Nephron progenitor cell (in vitro differentiated cells): ENCODE data around the gene COL25A1.
A peak's percentile ranks its signal among the peaks of the same experiment; 100 is the strongest.

Experiments used
- DNase-seq: peaks from one replicate; pipeline ENCODE4 v3.0.0; 2021
- H3K27ac Mint-ChIP-seq: 2 replicates; pipeline ENCODE4 v1.8.0; 2021; ENCODE audit warnings: mild to moderate bottlenecking, moderate library complexity, mixed read lengths
- H3K27me3 Mint-ChIP-seq: 2 replicates; pipeline ENCODE4 v1.8.0; 2021; ENCODE audit warnings: mild to moderate bottlenecking, low read depth, mixed read lengths; ENCODE audit not compliant: poor library complexity
- H3K36me3 Mint-ChIP-seq: 2 replicates; pipeline ENCODE4 v1.8.0; 2021; ENCODE audit warnings: low read depth, mixed read lengths
- H3K4me1 Mint-ChIP-seq: 2 replicates; pipeline ENCODE4 v1.8.0; 2021; ENCODE audit warnings: mixed read lengths
- H3K4me3 Mint-ChIP-seq: 2 replicates; pipeline ENCODE4 v1.8.0; 2021; ENCODE audit warnings: mild to moderate bottlenecking, moderate library complexity, mixed read lengths
- H3K9me3 Mint-ChIP-seq: 2 replicates; pipeline ENCODE4 v1.8.0; 2021; ENCODE audit warnings: mild to moderate bottlenecking, moderate library complexity, mixed read lengths
- TF ChIP-seq, protein P1 (sequence below): fragments of 200-600 bp; sonication (generic); IDR thresholded peaks from 2 replicates; pipeline ENCODE4 v1.5.0; 2021; ENCODE audit warnings: antibody characterized with exemption

Gene COL25A1

DNA sequence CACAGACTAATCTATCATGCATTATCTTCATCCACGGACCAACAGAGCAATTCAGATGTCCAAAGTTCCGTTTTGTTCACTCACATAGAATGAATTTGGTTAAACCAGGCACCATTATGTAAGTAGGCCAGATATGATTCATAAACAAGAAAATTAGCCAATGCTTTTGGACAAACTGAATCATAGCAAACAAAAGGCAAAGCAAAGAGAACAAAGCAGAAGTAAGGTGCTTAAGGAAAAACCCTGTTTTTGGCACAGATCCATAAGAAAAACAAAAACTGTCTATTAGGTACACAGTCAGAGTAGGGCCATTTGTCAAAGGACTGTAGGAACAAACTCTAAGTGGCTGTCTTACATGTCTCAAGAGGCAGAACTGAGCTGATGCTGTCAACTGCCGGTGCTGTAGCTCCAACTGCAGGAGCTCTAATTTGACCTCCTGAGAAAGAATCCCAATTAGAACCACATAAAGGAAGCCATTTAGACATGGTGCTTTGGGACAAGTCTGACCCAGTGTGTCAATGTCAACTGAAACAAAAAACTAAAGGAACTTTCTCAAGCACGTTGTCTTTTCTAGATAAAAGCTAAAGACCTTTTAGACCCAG, 146.7 kb downstream of the COL25A1 start:
- Mint-ChIP-seq H3K27me3 (no peaks in the 10 kb centered on the region), H3K4me1 (peaks cover 49% of the 10 kb centered on the region), H3K9me3 (no peaks in the 10 kb centered on the region), H3K4me3 (no peak overlapping the region), H3K27ac (peak overlapping the region; percentile 74), H3K36me3 (no peaks in the 10 kb centered on the region)
- no peak for DNase-seq
- TF ChIP-seq, protein P1, sequence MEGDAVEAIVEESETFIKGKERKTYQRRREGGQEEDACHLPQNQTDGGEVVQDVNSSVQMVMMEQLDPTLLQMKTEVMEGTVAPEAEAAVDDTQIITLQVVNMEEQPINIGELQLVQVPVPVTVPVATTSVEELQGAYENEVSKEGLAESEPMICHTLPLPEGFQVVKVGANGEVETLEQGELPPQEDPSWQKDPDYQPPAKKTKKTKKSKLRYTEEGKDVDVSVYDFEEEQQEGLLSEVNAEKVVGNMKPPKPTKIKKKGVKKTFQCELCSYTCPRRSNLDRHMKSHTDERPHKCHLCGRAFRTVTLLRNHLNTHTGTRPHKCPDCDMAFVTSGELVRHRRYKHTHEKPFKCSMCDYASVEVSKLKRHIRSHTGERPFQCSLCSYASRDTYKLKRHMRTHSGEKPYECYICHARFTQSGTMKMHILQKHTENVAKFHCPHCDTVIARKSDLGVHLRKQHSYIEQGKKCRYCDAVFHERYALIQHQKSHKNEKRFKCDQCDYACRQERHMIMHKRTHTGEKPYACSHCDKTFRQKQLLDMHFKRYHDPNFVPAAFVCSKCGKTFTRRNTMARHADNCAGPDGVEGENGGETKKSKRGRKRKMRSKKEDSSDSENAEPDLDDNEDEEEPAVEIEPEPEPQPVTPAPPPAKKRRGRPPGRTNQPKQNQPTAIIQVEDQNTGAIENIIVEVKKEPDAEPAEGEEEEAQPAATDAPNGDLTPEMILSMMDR: no peak

DNA sequence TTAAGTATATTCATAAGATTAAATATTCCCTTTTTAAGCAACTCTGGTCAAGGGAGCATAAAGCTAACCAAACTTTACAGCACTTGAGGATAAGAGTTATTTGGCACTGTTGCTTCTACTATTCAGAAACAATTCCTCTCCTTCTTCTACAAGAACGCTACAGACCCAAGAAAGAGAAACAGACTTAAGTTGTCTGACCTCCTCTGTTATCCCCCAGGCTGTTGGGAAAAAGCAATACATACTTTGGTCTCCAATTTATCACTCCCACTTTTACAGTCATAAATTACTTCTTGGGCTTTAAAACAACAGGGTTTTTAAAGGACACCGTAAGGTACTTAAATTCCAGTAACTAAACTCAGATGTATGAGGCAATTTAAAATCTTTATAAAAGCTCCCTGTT, 147.4 kb downstream of the COL25A1 start:
- no peak for DNase-seq
- Mint-ChIP-seq H3K36me3 (no peaks in the 10 kb centered on the region), H3K27ac (peak overlapping the region; percentile 74), H3K27me3 (no peaks in the 10 kb centered on the region), H3K4me1 (peaks cover 45% of the 10 kb centered on the region), H3K4me3 (no peak overlapping the region), H3K9me3 (no peaks in the 10 kb centered on the region)
- TF ChIP-seq, protein P1: no peak

DNA sequence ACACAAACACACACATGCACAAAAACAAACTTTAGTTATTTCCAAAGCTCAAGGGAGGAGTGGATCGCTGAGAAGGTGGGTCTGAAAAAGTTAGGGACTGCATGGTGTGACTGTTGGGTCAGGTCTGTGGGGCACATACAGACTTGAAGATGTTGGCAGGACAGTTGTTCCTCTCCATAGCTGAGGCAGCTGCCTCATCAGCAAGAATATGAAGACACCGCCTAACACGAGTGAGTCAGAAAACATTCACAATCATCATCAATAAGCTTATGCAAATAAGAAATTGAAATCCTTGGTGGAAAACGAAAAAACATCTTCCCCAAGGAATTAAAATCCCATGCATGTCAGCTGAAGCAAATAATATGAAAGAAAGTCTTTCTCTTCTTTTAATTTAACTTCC, 148.0 kb downstream of the COL25A1 start:
- no peaks in the 10 kb centered on the region for H3K27me3 Mint-ChIP-seq
- H3K9me3 Mint-ChIP-seq: no peaks in the 10 kb centered on the region
- no peaks in the 10 kb centered on the region for H3K36me3 Mint-ChIP-seq
- TF ChIP-seq, protein P1: no peak
- DNase-seq: no peak
- H3K27ac Mint-ChIP-seq: peak overlapping the region; percentile 79
- peaks cover 44% of the 10 kb centered on the region for H3K4me1 Mint-ChIP-seq
- H3K4me3 Mint-ChIP-seq: no peak overlapping the region

DNA sequence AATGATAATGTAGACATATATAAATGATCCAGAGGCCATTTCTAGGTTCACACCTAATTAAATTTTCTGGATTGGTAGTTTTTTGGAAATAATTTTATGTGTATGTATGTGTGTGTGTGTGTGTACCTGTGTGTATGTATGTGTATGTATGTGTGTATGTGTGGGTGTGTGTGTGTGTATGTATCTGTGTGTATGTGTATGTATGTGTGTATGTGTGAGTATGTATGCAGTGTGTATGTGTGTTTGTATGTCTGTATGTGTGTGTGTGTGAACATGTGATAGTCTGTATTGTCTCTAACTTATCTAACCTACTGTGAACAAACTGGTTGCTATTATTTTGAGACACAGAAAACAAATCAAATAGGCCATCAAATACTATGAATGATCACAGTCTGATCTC, 152.6 kb downstream of the COL25A1 start:
- Mint-ChIP-seq H3K27ac (no peak overlapping the region), H3K27me3 (no peaks in the 10 kb centered on the region), H3K4me3 (no peak overlapping the region), H3K9me3 (no peaks in the 10 kb centered on the region), H3K36me3 (no peaks in the 10 kb centered on the region), H3K4me1 (peaks cover 39% of the 10 kb centered on the region)
- TF ChIP-seq, protein P1: no peak
- DNase-seq: no peak

DNA sequence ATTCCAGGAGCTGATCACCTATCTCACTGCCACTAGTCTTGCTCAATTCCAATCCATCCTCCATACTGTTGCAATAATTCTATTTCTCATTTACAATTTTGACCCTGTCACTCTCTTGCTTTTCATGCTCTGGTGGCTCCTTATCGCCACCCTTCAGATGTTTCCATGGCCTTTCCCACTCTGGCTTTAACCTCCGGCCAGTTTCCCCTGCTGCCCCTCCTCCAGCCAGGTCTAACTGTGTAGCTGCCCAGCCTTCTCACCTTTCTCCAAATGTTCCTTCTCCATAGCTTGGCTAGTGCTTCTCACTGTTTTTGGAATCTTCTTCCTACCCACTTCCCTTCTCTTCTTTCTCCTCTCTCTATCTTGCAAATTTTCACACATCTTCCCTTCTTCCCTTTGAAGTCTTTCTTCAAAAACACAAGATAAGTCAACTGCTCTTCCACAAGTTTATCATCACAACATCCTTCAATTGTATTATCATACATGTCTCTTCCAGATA, 153.8 kb downstream of the COL25A1 start:
- Mint-ChIP-seq H3K4me1 (peaks cover 30% of the 10 kb centered on the region), H3K27me3 (no peaks in the 10 kb centered on the region), H3K4me3 (no peak overlapping the region), H3K36me3 (peaks cover under 1% of the 10 kb centered on the region), H3K9me3 (peaks cover 5% of the 10 kb centered on the region), H3K27ac (peak overlapping the region; percentile 50)
- no peak for DNase-seq
- TF ChIP-seq, protein P1: no peak

DNA sequence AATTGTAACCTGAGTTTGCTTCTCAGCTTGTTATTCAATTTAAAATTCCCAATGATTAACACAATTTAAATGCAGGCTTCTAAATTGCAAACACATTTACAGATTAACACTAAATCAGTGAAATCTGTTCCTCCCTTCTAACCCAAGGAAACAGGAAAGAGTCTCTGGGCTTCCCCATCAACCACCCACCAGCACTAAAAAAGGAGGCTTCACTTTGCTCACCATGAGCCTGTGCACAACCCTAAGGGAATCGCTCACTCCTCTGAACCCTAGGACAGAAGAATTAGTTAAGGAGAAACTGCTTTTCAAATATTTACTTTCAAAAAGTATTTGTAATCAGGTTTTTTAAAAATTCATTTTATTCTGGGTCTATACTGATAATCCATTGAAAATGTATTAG, 155.3 kb downstream of the COL25A1 start:
- Mint-ChIP-seq H3K9me3 (peaks cover 19% of the 10 kb centered on the region), H3K4me3 (no peak overlapping the region), H3K4me1 (peaks cover 25% of the 10 kb centered on the region), H3K27ac (no peak overlapping the region), H3K27me3 (no peaks in the 10 kb centered on the region), H3K36me3 (peaks cover 7% of the 10 kb centered on the region)
- no peak for DNase-seq
- TF ChIP-seq, protein P1: no peak
